Kidney (tissue), 22 donors: ENCODE results near the gene MANEA. TPM values are rescaled to one million over a fixed set of nuclear protein-coding genes. Genes with fewer than 3 reads are reported as not detected.

Source experiments
- DNase-seq, 5 donors: peaks; one replicate each; pipeline ENCODE4 v3.0.0-alpha.2; 2013 to 2020
- FAIRE-seq: peaks from 2 replicates; lab custom pipeline; 2012; peaks lifted over from hg19 to GRCh38; lab: Jason Lieb, UNC
- H3K27ac ChIP-seq, 2 donors: one replicate each; pipeline ENCODE4 v1.7.0; 2013; ENCODE audit warnings: low read depth in 2 of 2, low read length in 2 of 2, inconsistent platforms in 1 of 2
- H3K27me3 ChIP-seq: one replicate; pipeline ENCODE4 v1.7.1; 2013; ENCODE audit warnings: low read length, inconsistent platforms; ENCODE audit not compliant: control insufficient read depth, insufficient read depth
- H3K36me3 ChIP-seq, 3 donors: one replicate each; pipeline versions ENCODE4 v1.7.0 to v1.7.1; 2013; ENCODE audit warnings: low read length in 3 of 3, control low read depth in 1 of 3, inconsistent platforms in 1 of 3; ENCODE audit not compliant: insufficient read depth in 3 of 3, control insufficient read depth in 2 of 3
- H3K4me1 ChIP-seq, 3 donors: one replicate each; pipeline versions ENCODE4 v1.7.0 to v1.7.1; 2013; ENCODE audit warnings: low read length in 3 of 3, inconsistent platforms in 1 of 3, low read depth in 1 of 3; ENCODE audit not compliant: control insufficient read depth in 2 of 3, insufficient read depth in 2 of 3
- H3K4me3 ChIP-seq, 3 donors: one replicate each; pipeline versions ENCODE4 v1.7.0 to v1.8.1; 2013; ENCODE audit warnings: low read length in 3 of 3, control low read depth in 1 of 3, inconsistent platforms in 1 of 3
- H3K9ac ChIP-seq, 3 donors: one replicate each; pipeline versions ENCODE4 v1.7.0 to v1.7.1; 2013; ENCODE audit warnings: low read length in 3 of 3, control low read depth in 1 of 3, inconsistent platforms in 1 of 3
- H3K9me3 ChIP-seq, 3 donors: one replicate each; pipeline versions ENCODE4 v1.7.0 to v1.7.1; 2013; ENCODE audit warnings: low read length in 3 of 3, control low read depth in 1 of 3, inconsistent platforms in 1 of 3; ENCODE audit not compliant: control insufficient read depth in 2 of 3, insufficient read depth in 1 of 3
- CTCF ChIP-seq: IDR thresholded peaks from 3 replicates; pipeline ENCODE4 v1.5.1; 2012; ENCODE audit warnings: mild to moderate bottlenecking, moderate library complexity, borderline replicate concordance; ENCODE audit not compliant: insufficient read depth; ENCODE audit errors: extremely low read depth
- intact Hi-C: fragments of 100-400 bp; cut with DNase I; formaldehyde crosslinking; loops from one replicate; pipeline ENCODE4 v1.11.1; 2022
- long read RNA-seq, 10 donors: library from polyadenylated mRNA in 1 of 10; unstranded in 1 of 10; transcript quantifications; one replicate each; pipeline ENCODE4 v2.0.0 and lab custom pipeline, GENCODE V29; 2021 to 2026
- polyA plus RNA-seq: library from polyadenylated mRNA; stranded (reverse); fragments of 350-450 nt; fragmentation: Illumina TruSeq; extraction: RNeasy Lipid Tissue Mini Kit (QIAGEN cat#74804); gene quantifications from one replicate; pipeline ENCODE4 v1.2.3, GENCODE V29; 2014; ENCODE audit warnings: low read depth, low replicate concordance; ENCODE audit not compliant: insufficient read depth
- total RNA-seq: library from RNA; stranded (reverse); fragmentation: NEBNext Ultra II Directional; extraction: Animal tissue kit (Norgen Biotek cat#: 25700); gene quantifications from one replicate; pipeline ENCODE4 v1.2.1, GENCODE V29; 2021
- donor health status: control.
- donor health status: control.
- donor health status: control.
- donor health status: control.
- donor health status: control.
- donor health status: DM: yes; HTN: yes; CAD: no.
- donor health status: Normal renal cell carcinoma (clear cell type).

The MANEA gene
- total RNA-seq (15.6 TPM), polyA plus RNA-seq (5.4 TPM)
- long read RNA-seq, donor 1, full-length matches to known transcripts: 9 of 9 reads
- long read RNA-seq, donor 1, partial matches to known transcripts: 0 of 9 reads
- long read RNA-seq, donor 1, other reads (novel, unspliced or antisense): 0 of 9 reads
- long read RNA-seq, donor 2, full-length matches to known transcripts: 11 of 16 reads
- long read RNA-seq, donor 2, partial matches to known transcripts: 5 of 16 reads
- long read RNA-seq, donor 2, other reads (novel, unspliced or antisense): 0 of 16 reads
- long read RNA-seq, donor 3, full-length matches to known transcripts: 15 of 15 reads
- long read RNA-seq, donor 3, partial matches to known transcripts: 0 of 15 reads
- long read RNA-seq, donor 3, other reads (novel, unspliced or antisense): 0 of 15 reads
- long read RNA-seq, donor 4, full-length matches to known transcripts: 15 of 15 reads
- long read RNA-seq, donor 4, partial matches to known transcripts: 0 of 15 reads
- long read RNA-seq, donor 4, other reads (novel, unspliced or antisense): 0 of 15 reads
- long read RNA-seq, donor 5, full-length matches to known transcripts: 2 of 2 reads
- long read RNA-seq, donor 5, partial matches to known transcripts: 0 of 2 reads
- long read RNA-seq, donor 5, other reads (novel, unspliced or antisense): 0 of 2 reads
- long read RNA-seq, donor 6, full-length matches to known transcripts: 30 of 30 reads
- long read RNA-seq, donor 6, partial matches to known transcripts: 0 of 30 reads
- long read RNA-seq, donor 6, other reads (novel, unspliced or antisense): 0 of 30 reads
- long read RNA-seq, donor 7, full-length matches to known transcripts: 13 of 16 reads
- long read RNA-seq, donor 7, partial matches to known transcripts: 1 of 16 reads
- long read RNA-seq, donor 7, other reads (novel, unspliced or antisense): 2 of 16 reads
- long read RNA-seq, donor 8, full-length matches to known transcripts: 9 of 9 reads
- long read RNA-seq, donor 8, partial matches to known transcripts: 0 of 9 reads
- long read RNA-seq, donor 8, other reads (novel, unspliced or antisense): 0 of 9 reads
- long read RNA-seq, donor 9, full-length matches to known transcripts: 9 of 9 reads
- long read RNA-seq, donor 9, partial matches to known transcripts: 0 of 9 reads
- long read RNA-seq, donor 9, other reads (novel, unspliced or antisense): 0 of 9 reads
- long read RNA-seq, donor 10, full-length matches to known transcripts: 12 of 12 reads
- long read RNA-seq, donor 10, partial matches to known transcripts: 0 of 12 reads
- long read RNA-seq, donor 10, other reads (novel, unspliced or antisense): 0 of 12 reads

- H3K27me3 ChIP-seq: no peaks in the 10 kb centered on the region
- H3K9me3 ChIP-seq: no peaks in the 10 kb centered on the region
- FAIRE-seq (no peak), DNase-seq (peak; percentile 91 to 94 (median 93))
- H3K36me3 ChIP-seq: no peaks in the 10 kb centered on the region
- TF ChIP-seq CTCF: no peak
- intact Hi-C loops: no loop called here
- H3K4me1 ChIP-seq: peaks cover 0 to 7% (median 5%) of the 10 kb centered on the region in 3 donors
- H3K9ac ChIP-seq: peak within 1 kb of the TSS; percentile 90 to 97 (median 94)
- peak within 1 kb of the TSS; percentile 74 to 99 (median 97) for H3K4me3 ChIP-seq
- peak within 1 kb of the TSS; percentile 79 to 89 for H3K27ac ChIP-seq
Observed at GRCh38 chr6:95577304-95578105, at the start of gene MANEA. Gene MANEA, plus strand, starts transcription at chr6:95577535. Its CDS starts 8,905 bp downstream, at chr6:95586440.

- no peak for TF ChIP-seq CTCF
- no peaks in the 10 kb centered on the region for H3K9me3 ChIP-seq
- intact Hi-C loops: no loop called here
- no peak overlapping the region for H3K4me3 ChIP-seq
- DNase-seq: no peak
- H3K4me1 ChIP-seq: no peaks in the 10 kb centered on the region
- H3K36me3 ChIP-seq: no peaks in the 10 kb centered on the region
- FAIRE-seq: no peak
- no peaks in the 10 kb centered on the region for H3K27me3 ChIP-seq
- H3K27ac ChIP-seq: no peak overlapping the region
- H3K9ac ChIP-seq: no peak overlapping the region
Observed at GRCh38 chr6:95529762-95530161, 47.6 kb upstream of the MANEA start.

GRCh38 chr6:95530176-95530819, 47.0 kb upstream of the MANEA start:
- H3K4me1 ChIP-seq: no peaks in the 10 kb centered on the region
- DNase-seq (no peak), FAIRE-seq (no peak)
- H3K9me3 ChIP-seq: no peaks in the 10 kb centered on the region
- H3K27ac ChIP-seq: no peak overlapping the region
- TF ChIP-seq CTCF: no peak
- H3K36me3 ChIP-seq: no peaks in the 10 kb centered on the region
- H3K4me3 ChIP-seq: no peak overlapping the region
- intact Hi-C loops: no loop called here
- H3K27me3 ChIP-seq: no peaks in the 10 kb centered on the region
- H3K9ac ChIP-seq: no peak overlapping the region
